ENCODE measurements around the gene ZNF135. TPM values are rescaled to one million over a fixed set of nuclear protein-coding genes. Genes with fewer than 3 reads are reported as not detected.

The ZNF135 gene
- total RNA-seq, 2 experiments from 2014 or later = 0.12 TPM; not detected in 1

- intact Hi-C loops (cut with micrococcal nuclease) = no loop called here
- Mint-ChIP-seq H3K4me3 (no peak overlapping the region), H3K9me3 (peaks cover 53% of the 10 kb centered on the region), H3K27ac (no peak overlapping the region), H3K36me3 (peaks cover 40% of the 10 kb centered on the region), H3K27me3 (peaks cover 19% of the 10 kb centered on the region), H3K4me1 (ENCODE audit: low read depth) (peaks cover 4% of the 10 kb centered on the region)
- POLR2A ChIA-PET = no interaction called here
- CTCF ChIA-PET = no interaction called here
- DNase-seq = no peak
Observed at GRCh38 chr19:58054901-58055874, 3.9 kb upstream of the ZNF135 start.

GRCh38 chr19:58056261-58056660, 2.8 kb upstream of the ZNF135 start:
- Mint-ChIP-seq H3K36me3 (peaks cover 42% of the 10 kb centered on the region), H3K27ac (no peak overlapping the region), H3K9me3 (peaks cover 51% of the 10 kb centered on the region), H3K4me3 (no peak overlapping the region), H3K4me1 (ENCODE audit: low read depth) (peaks cover 4% of the 10 kb centered on the region), H3K27me3 (peaks cover 19% of the 10 kb centered on the region)
- ChIA-PET CTCF (no interaction called here), POLR2A (no interaction called here)
- no peak for DNase-seq
- intact Hi-C loops (cut with micrococcal nuclease) = no loop called here

- peaks cover 4% of the 10 kb centered on the region for H3K4me1 Mint-ChIP-seq (ENCODE audit: low read depth)
- ChIA-PET POLR2A (no interaction called here), CTCF (no interaction called here)
- intact Hi-C loops (cut with micrococcal nuclease) = no loop called here
- peaks cover 43% of the 10 kb centered on the region for H3K36me3 Mint-ChIP-seq
- peaks cover 19% of the 10 kb centered on the region for H3K27me3 Mint-ChIP-seq
- H3K4me3 Mint-ChIP-seq = no peak overlapping the region
- no peak for DNase-seq
- H3K27ac Mint-ChIP-seq = no peak overlapping the region
- peaks cover 49% of the 10 kb centered on the region for H3K9me3 Mint-ChIP-seq
Observed at GRCh38 chr19:58056861-58057260, 2.2 kb upstream of the ZNF135 start.

- POLR2A ChIA-PET = interaction anchor here (0.9 kb wide), 1 partner anchor 123 kb away, joined by 4 read pairs; no protein-coding TSS in a partner anchor
- peaks cover 55% of the 10 kb centered on the region for H3K9me3 Mint-ChIP-seq
- no peak overlapping the region for H3K4me3 Mint-ChIP-seq
- peaks cover 4% of the 10 kb centered on the region for H3K4me1 Mint-ChIP-seq (ENCODE audit: low read depth)
- H3K27me3 Mint-ChIP-seq = peaks cover 19% of the 10 kb centered on the region
- H3K27ac Mint-ChIP-seq = no peak overlapping the region
- CTCF ChIA-PET = interaction anchor here (0.6 kb wide), 1 partner anchor 460 kb away, joined by 4 read pairs; no protein-coding TSS in a partner anchor
- peaks cover 45% of the 10 kb centered on the region for H3K36me3 Mint-ChIP-seq
- intact Hi-C loops (cut with micrococcal nuclease) = no loop called here
- DNase-seq = no peak
Observed at GRCh38 chr19:58058467-58058866, 615 bp upstream of the ZNF135 start.

- Mint-ChIP-seq H3K36me3 (peaks cover 49% of the 10 kb centered on the region), H3K4me3 (no peak overlapping the region), H3K27me3 (peaks cover 19% of the 10 kb centered on the region), H3K4me1 (ENCODE audit: low read depth) (peaks cover 4% of the 10 kb centered on the region), H3K27ac (no peak overlapping the region), H3K9me3 (peaks cover 61% of the 10 kb centered on the region)
- CTCF ChIA-PET = interaction anchor here (0.6 kb wide), 1 partner anchor 81 kb away, joined by 3 read pairs; no protein-coding TSS in a partner anchor
- DNase-seq = no peak
- POLR2A ChIA-PET = interaction anchor here (0.9 kb wide), 1 partner anchor 122 kb away, joined by 4 read pairs; no protein-coding TSS in a partner anchor
- intact Hi-C loops (cut with micrococcal nuclease) = no loop called here
Observed at GRCh38 chr19:58059671-58060078, 593 bp downstream of the ZNF135 start.

GRCh38 chr19:58060231-58060630, 1.1 kb downstream of the ZNF135 start:
- intact Hi-C loops (cut with micrococcal nuclease) = no loop called here
- Mint-ChIP-seq H3K27ac (no peak overlapping the region), H3K36me3 (peaks cover 44% of the 10 kb centered on the region), H3K4me3 (no peak overlapping the region), H3K4me1 (ENCODE audit: low read depth) (peaks cover 4% of the 10 kb centered on the region), H3K9me3 (peaks cover 63% of the 10 kb centered on the region), H3K27me3 (peaks cover 19% of the 10 kb centered on the region)
- no peak for DNase-seq
- ChIA-PET CTCF (interaction anchor here (0.6 kb wide), 1 partner anchor 81 kb away, joined by 3 read pairs; no protein-coding TSS in a partner anchor), POLR2A (no interaction called here)

GRCh38 chr19:58063712-58064111, 4.6 kb downstream of the ZNF135 start:
- Mint-ChIP-seq H3K4me3 (no peak overlapping the region), H3K4me1 (ENCODE audit: low read depth) (peaks cover 3% of the 10 kb centered on the region), H3K36me3 (peaks cover 46% of the 10 kb centered on the region), H3K27me3 (peaks cover 5% of the 10 kb centered on the region), H3K9me3 (peaks cover 73% of the 10 kb centered on the region), H3K27ac (no peak overlapping the region)
- DNase-seq = no peak
- intact Hi-C loops (cut with micrococcal nuclease) = no loop called here
- ChIA-PET POLR2A (no interaction called here), CTCF (no interaction called here)

- CTCF ChIA-PET = no interaction called here
- no peak for DNase-seq
- Mint-ChIP-seq H3K9me3 (peaks cover 78% of the 10 kb centered on the region), H3K4me1 (ENCODE audit: low read depth) (no peaks in the 10 kb centered on the region), H3K27me3 (no peaks in the 10 kb centered on the region), H3K36me3 (peaks cover 42% of the 10 kb centered on the region), H3K4me3 (no peak overlapping the region), H3K27ac (no peak overlapping the region)
- POLR2A ChIA-PET = no interaction called here
- intact Hi-C loops (cut with micrococcal nuclease) = no loop called here
Observed at GRCh38 chr19:58067240-58067912, 8.3 kb downstream of the ZNF135 start.

GRCh38 chr19:58079792-58080191, 20.7 kb downstream of the ZNF135 start:
- CTCF ChIA-PET = no interaction called here
- H3K9me3 Mint-ChIP-seq = peaks cover 59% of the 10 kb centered on the region
- H3K4me1 Mint-ChIP-seq (ENCODE audit: low read depth) = no peaks in the 10 kb centered on the region
- DNase-seq = no peak
- no peak overlapping the region for H3K4me3 Mint-ChIP-seq
- H3K36me3 Mint-ChIP-seq = peaks cover 27% of the 10 kb centered on the region
- H3K27me3 Mint-ChIP-seq = no peaks in the 10 kb centered on the region
- POLR2A ChIA-PET = no interaction called here
- H3K27ac Mint-ChIP-seq = no peak overlapping the region
- intact Hi-C loops (cut with micrococcal nuclease) = no loop called here

GRCh38 chr19:58083021-58083420, 23.9 kb downstream of the ZNF135 start:
- CTCF ChIA-PET = no interaction called here
- DNase-seq = no peak
- H3K9me3 Mint-ChIP-seq = peaks cover 50% of the 10 kb centered on the region
- H3K27me3 Mint-ChIP-seq = no peaks in the 10 kb centered on the region
- H3K4me3 Mint-ChIP-seq = no peak overlapping the region
- intact Hi-C loops (cut with micrococcal nuclease) = no loop called here
- no peak overlapping the region for H3K27ac Mint-ChIP-seq
- H3K36me3 Mint-ChIP-seq = peaks cover 36% of the 10 kb centered on the region
- no peaks in the 10 kb centered on the region for H3K4me1 Mint-ChIP-seq (ENCODE audit: low read depth)
- POLR2A ChIA-PET = no interaction called here

- CTCF ChIA-PET = no interaction called here
- DNase-seq = no peak
- POLR2A ChIA-PET = no interaction called here
- Mint-ChIP-seq H3K4me1 (ENCODE audit: low read depth) (no peaks in the 10 kb centered on the region), H3K36me3 (peaks cover 37% of the 10 kb centered on the region), H3K27ac (no peak overlapping the region), H3K27me3 (no peaks in the 10 kb centered on the region), H3K4me3 (no peak overlapping the region), H3K9me3 (peaks cover 48% of the 10 kb centered on the region)
- intact Hi-C loops (cut with micrococcal nuclease) = no loop called here
Observed at GRCh38 chr19:58084596-58085347, 25.7 kb downstream of the ZNF135 start.

GRCh38 chr19:58085348-58085875, 26.3 kb downstream of the ZNF135 start:
- intact Hi-C loops (cut with micrococcal nuclease) = no loop called here
- H3K9me3 Mint-ChIP-seq = peaks cover 50% of the 10 kb centered on the region
- POLR2A ChIA-PET = interaction anchor here (1.3 kb wide), 1 partner anchor 20 kb away, joined by 3 read pairs; no protein-coding TSS in a partner anchor
- no peak for DNase-seq
- H3K27me3 Mint-ChIP-seq = no peaks in the 10 kb centered on the region
- CTCF ChIA-PET = no interaction called here
- no peak overlapping the region for H3K4me3 Mint-ChIP-seq
- no peak overlapping the region for H3K27ac Mint-ChIP-seq
- no peaks in the 10 kb centered on the region for H3K4me1 Mint-ChIP-seq (ENCODE audit: low read depth)
- peaks cover 33% of the 10 kb centered on the region for H3K36me3 Mint-ChIP-seq

Data from activated CD4-positive, alpha-beta memory T cell treated with anti-CD3 and anti-CD28 coated beads for 36 hours (primary cell).